Ovary (tissue), 3 donors: ENCODE data around the gene LRRC34.

ENCODE experiments used
- CTCF ChIP-seq, 3 donors: fragments of 450-650 bp in 2 of 3; fragments of 200-600 bp in 1 of 3; IDR thresholded peaks; one replicate each; pipeline versions ENCODE4 v1.5.1 to v1.8.0; 2016 to 2022; ENCODE audit warnings: antibody characterized with exemption in 3 of 3, mild to moderate bottlenecking in 1 of 3
- POLR2A ChIP-seq: fragments of 450-650 bp; IDR thresholded peaks from one replicate; pipeline ENCODE4 v1.6.1; 2017; ENCODE audit warnings: antibody characterized with exemption, mild to moderate bottlenecking, moderate library complexity
- donor health status: DM: no; HTN: no; CAD: no.

GRCh38 chr3:169790219-169790618 lies 22.5 kb downstream of the LRRC34 start:
- no peak for TF ChIP-seq POLR2A
- no peak for TF ChIP-seq CTCF (IDR thresholded peaks at IDR 0.05)
